ENCODE data around the gene TRPM8. TPM values are rescaled to one million over a fixed set of nuclear protein-coding genes. Genes with fewer than 3 reads are reported as not detected.
"Not testable (repeated sequence)": the region's sequence is repeated elsewhere in the genome, so short reads cannot be mapped to it uniquely, and the experiment has no call there.

The TRPM8 gene
- total RNA-seq, 1 donor from 2014 or later, result not detected

DNA sequence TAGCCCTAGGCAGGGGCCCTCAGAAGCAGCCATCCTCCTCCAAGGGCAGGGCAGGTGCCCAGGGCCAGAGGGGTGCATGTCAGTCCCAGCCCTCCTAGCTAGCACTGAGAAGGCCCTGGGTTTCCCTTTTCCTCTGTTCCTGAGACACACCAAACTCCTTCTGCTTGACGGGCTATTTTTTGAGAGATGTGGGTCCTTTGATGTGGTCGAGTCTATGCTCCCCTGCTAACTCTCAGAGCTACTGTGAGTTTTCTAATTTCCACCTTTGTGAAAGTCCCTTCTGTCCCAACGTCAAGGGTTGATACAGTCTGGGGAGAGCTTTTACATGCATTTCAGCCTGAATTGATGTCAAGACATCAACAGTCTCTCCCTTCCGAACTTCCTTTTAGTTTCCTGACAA lies 51.4 kb downstream of the TRPM8 start:
- Histone ChIP-seq H3K4me3 (no peak overlapping the region), H3K9me3 (replicated peaks) (no peaks in the 10 kb centered on the region), H3K27me3 (ENCODE audit: low read depth) (peaks cover 28% of the 10 kb centered on the region), H3K27ac (replicated peaks) (no peak overlapping the region), H3K4me1 (peaks cover 6% of the 10 kb centered on the region), H3K36me3 (no peaks in the 10 kb centered on the region)
- DNase-seq, result no peak
- intact Hi-C loops (cut with micrococcal nuclease), result no loop called here
- TF ChIP-seq, protein P1, sequence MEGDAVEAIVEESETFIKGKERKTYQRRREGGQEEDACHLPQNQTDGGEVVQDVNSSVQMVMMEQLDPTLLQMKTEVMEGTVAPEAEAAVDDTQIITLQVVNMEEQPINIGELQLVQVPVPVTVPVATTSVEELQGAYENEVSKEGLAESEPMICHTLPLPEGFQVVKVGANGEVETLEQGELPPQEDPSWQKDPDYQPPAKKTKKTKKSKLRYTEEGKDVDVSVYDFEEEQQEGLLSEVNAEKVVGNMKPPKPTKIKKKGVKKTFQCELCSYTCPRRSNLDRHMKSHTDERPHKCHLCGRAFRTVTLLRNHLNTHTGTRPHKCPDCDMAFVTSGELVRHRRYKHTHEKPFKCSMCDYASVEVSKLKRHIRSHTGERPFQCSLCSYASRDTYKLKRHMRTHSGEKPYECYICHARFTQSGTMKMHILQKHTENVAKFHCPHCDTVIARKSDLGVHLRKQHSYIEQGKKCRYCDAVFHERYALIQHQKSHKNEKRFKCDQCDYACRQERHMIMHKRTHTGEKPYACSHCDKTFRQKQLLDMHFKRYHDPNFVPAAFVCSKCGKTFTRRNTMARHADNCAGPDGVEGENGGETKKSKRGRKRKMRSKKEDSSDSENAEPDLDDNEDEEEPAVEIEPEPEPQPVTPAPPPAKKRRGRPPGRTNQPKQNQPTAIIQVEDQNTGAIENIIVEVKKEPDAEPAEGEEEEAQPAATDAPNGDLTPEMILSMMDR (IDR thresholded peaks at IDR 0.05; ENCODE audit: borderline replicate concordance), result no peak

DNA sequence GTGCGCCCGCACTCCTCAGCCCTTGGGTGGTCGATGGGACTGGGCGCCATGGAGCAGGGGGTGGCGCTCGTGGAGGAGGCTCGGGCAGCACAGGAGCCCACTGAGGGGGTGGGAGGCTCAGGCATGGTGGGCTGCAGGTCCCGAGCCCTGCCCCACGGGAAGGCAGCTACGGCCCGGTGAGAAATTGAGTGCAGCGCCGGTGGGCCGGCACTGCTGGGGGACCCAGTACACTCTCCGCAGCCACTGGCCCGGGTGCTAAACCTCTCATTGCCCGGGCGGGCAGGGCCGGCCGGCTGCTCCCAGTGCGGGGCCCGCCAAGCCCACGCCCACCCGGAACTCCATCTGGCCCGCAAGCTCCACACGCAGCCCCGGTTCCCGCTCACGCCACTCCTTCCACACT lies 55.3 kb downstream of the TRPM8 start:
- H3K36me3 ChIP-seq; H3K9me3 ChIP-seq (replicated peaks); H3K4me1 ChIP-seq; DNase-seq; intact Hi-C loops (cut with micrococcal nuclease); H3K4me3 ChIP-seq; H3K27ac ChIP-seq (replicated peaks): not testable (repeated sequence)
- H3K27me3 ChIP-seq (ENCODE audit: low read depth), result peaks cover 66% of the 10 kb centered on the region

DNA sequence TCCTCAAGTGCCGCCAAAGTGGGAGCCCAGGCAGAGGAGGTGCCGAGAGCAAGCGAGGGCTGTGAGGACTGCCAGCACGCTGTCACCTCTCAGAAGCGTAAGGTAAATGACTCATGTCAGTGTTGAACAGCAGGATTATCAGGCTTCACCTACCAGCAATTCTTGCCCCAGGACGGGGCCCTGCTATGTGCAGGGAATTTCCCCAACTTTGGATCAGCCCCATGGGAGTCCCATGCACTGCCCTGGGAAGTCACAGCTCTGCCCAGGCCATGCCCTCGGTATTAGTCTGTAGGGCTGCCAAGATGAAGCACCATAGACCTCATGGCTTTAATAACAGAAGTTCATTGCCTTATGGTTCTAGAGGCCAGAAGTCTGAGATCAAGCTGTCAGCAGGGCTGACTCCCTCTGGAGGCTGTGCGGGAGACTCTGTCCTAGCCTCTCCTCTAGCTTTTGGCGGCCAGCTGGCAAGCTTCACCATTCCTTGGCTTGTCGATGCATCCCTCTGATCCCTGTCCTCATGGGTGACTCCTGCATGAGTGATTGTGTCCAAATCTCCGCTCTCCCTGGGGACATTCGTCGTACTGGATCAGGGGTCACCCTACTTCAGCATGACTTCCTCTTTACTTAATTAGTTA lies 55.9 kb downstream of the TRPM8 start:
- Histone ChIP-seq H3K4me3 (no peak overlapping the region), H3K4me1 (no peaks in the 10 kb centered on the region), H3K27ac (replicated peaks) (no peak overlapping the region), H3K27me3 (ENCODE audit: low read depth) (peaks cover 70% of the 10 kb centered on the region), H3K36me3 (no peaks in the 10 kb centered on the region), H3K9me3 (replicated peaks) (no peaks in the 10 kb centered on the region)
- intact Hi-C loops (cut with micrococcal nuclease), result no loop called here
- TF ChIP-seq, protein P1 (IDR thresholded peaks at IDR 0.05; ENCODE audit: borderline replicate concordance), result no peak
- peak; percentile 25 for DNase-seq

DNA sequence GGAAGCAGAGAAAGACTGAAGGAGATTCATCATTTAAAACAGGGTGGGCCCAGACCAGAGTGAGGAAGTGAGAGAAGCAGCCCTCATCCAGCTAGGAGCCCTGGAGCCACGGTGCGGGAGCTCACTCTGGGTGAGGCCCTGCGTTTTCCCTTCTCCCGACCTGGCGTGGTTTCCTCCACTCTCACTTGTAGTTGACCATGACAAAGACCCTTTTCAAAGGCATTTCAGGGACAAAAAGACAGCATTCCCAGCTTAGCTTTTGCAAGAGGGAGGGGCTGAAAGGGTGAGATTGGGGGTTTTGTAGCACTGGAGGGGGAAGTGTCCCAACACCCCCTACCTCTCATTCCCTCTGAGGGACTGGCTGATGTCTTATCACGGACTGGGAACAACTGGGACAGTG lies 56.6 kb downstream of the TRPM8 start:
- DNase-seq, result no peak
- no peak overlapping the region for H3K4me3 ChIP-seq
- peak overlapping the region; percentile 3 for H3K27ac ChIP-seq (replicated peaks)
- H3K27me3 ChIP-seq (ENCODE audit: low read depth), result peaks cover 76% of the 10 kb centered on the region
- no peaks in the 10 kb centered on the region for H3K4me1 ChIP-seq
- TF ChIP-seq, protein P1 (IDR thresholded peaks at IDR 0.05; ENCODE audit: borderline replicate concordance), result no peak
- intact Hi-C loops (cut with micrococcal nuclease), result no loop called here
- no peaks in the 10 kb centered on the region for H3K36me3 ChIP-seq
- no peaks in the 10 kb centered on the region for H3K9me3 ChIP-seq (replicated peaks)

DNA sequence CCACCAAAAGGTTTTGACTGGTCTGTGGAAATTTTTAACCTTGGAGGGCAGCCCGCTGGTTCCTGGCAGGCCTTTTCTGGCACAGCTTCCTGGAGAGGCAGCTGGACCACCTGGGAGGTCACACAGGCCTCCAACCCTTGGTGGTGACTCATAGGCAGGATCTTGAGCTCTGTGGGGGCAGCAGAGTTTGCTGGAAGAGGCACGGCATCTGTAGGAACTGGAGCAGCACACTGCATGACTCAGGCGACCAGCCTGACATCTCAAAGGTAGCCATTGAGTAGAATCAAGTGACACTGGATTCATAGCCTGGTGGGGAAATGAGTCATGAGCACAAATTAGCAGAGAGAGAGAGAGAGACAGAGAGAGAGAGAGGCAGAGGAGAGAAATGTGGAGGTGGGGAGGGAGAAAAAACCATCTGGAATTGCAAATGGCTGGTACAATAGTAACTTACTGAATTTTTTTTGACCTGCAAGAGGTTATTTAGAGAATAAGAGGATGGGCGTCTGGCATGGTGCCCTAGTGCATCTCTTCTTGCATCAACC lies 57.4 kb downstream of the TRPM8 start:
- no peaks in the 10 kb centered on the region for H3K36me3 ChIP-seq
- TF ChIP-seq, protein P1 (IDR thresholded peaks at IDR 0.05; ENCODE audit: borderline replicate concordance), result no peak
- H3K27ac ChIP-seq (replicated peaks), result no peak overlapping the region
- peaks cover 84% of the 10 kb centered on the region for H3K27me3 ChIP-seq (ENCODE audit: low read depth)
- H3K4me1 ChIP-seq, result no peaks in the 10 kb centered on the region
- intact Hi-C loops (cut with micrococcal nuclease), result no loop called here
- H3K9me3 ChIP-seq (replicated peaks), result no peaks in the 10 kb centered on the region
- DNase-seq, result no peak
- no peak overlapping the region for H3K4me3 ChIP-seq

DNA sequence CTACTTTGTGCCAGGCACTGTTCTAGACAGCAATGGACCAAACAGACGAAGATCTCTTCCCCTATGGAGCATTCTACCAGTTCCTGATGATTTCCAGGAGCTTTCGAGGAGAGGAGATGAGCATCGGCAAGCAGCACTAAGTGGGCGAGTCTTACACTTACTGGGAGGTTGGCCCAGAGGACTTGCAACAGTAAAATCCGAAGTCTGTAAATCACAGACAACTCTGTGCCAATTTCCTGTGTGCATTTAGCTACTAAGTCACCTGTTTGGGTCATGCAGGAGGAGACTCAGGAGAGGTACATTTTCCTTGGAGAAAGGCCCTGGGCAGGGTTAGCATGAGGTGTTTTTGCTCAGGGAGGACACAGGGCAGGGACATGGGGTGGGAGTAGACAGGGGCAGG lies 58.9 kb downstream of the TRPM8 start:
- H3K4me3 ChIP-seq, result no peak overlapping the region
- TF ChIP-seq, protein P1 (IDR thresholded peaks at IDR 0.05; ENCODE audit: borderline replicate concordance), result no peak
- peaks cover 86% of the 10 kb centered on the region for H3K27me3 ChIP-seq (ENCODE audit: low read depth)
- intact Hi-C loops (cut with micrococcal nuclease), result no loop called here
- no peak overlapping the region for H3K27ac ChIP-seq (replicated peaks)
- DNase-seq, result no peak
- H3K36me3 ChIP-seq, result no peaks in the 10 kb centered on the region
- no peaks in the 10 kb centered on the region for H3K4me1 ChIP-seq
- no peaks in the 10 kb centered on the region for H3K9me3 ChIP-seq (replicated peaks)

All from left ventricle myocardium inferior (tissue), 1 donor.